H9 (cell line): ENCODE data around the gene OR5AC2. TPM values are rescaled to one million over a fixed set of nuclear protein-coding genes. Genes with fewer than 3 reads are reported as not detected.

Experiments
- DNase-seq: peaks from one replicate; pipeline ENCODE4 v3.0.0-alpha.2; 2017
- H2AFZ ChIP-seq: one replicate; pipeline ENCODE4 v1.6.1; 2013; ENCODE audit warnings: mild to moderate bottlenecking, low read length, control low read depth, moderate library complexity
- H2AK5ac ChIP-seq: 2 replicates; pipeline ENCODE4 v1.6.1; 2013; ENCODE audit warnings: low read length, control low read depth, mixed read lengths; ENCODE audit not compliant: insufficient read length
- H2BK120ac ChIP-seq: one replicate; pipeline ENCODE4 v1.6.1; 2013; ENCODE audit warnings: low read depth, mild to moderate bottlenecking, low read length, control low read depth, inconsistent platforms; ENCODE audit not compliant: poor library complexity, severe bottlenecking
- H2BK12ac ChIP-seq: 2 replicates; pipeline ENCODE4 v1.6.1; 2013; ENCODE audit warnings: low read length, control low read depth, mixed read lengths, low read depth; ENCODE audit not compliant: insufficient read length
- H2BK15ac ChIP-seq: 2 replicates; pipeline ENCODE4 v1.6.1; 2013; ENCODE audit warnings: low read depth, low read length, control low read depth
- H2BK20ac ChIP-seq: one replicate; pipeline ENCODE4 v1.6.1; 2013; ENCODE audit warnings: low read depth, mild to moderate bottlenecking, low read length, control low read depth, inconsistent platforms; ENCODE audit not compliant: poor library complexity, severe bottlenecking
- H2BK5ac ChIP-seq: 2 replicates; pipeline ENCODE4 v1.6.1; 2013; ENCODE audit warnings: low read length, control low read depth, mixed read lengths; ENCODE audit not compliant: insufficient read length
- H3K14ac ChIP-seq: 2 replicates; pipeline ENCODE4 v1.6.1; 2013; ENCODE audit warnings: low read length, control low read depth; ENCODE audit not compliant: insufficient read depth
- H3K18ac ChIP-seq: 2 replicates; pipeline ENCODE4 v1.6.1; 2013; ENCODE audit warnings: low read depth, mild to moderate bottlenecking, mixed read lengths, low read length, control low read depth; ENCODE audit not compliant: insufficient read length
- H3K23ac ChIP-seq: 2 replicates; pipeline ENCODE4 v1.6.1; 2013; ENCODE audit warnings: low read length, control low read depth, mixed read lengths, low read depth; ENCODE audit not compliant: insufficient read length
- H3K23me2 ChIP-seq: 2 replicates; pipeline ENCODE4 v1.6.1; 2013; ENCODE audit warnings: low read depth, mild to moderate bottlenecking, mixed read lengths, low read length, control low read depth; ENCODE audit not compliant: insufficient read length, poor library complexity, severe bottlenecking
- H3K27ac ChIP-seq: 2 replicates; pipeline ENCODE4 v1.5.1; 2013; ENCODE audit warnings: low read length, control low read depth, mixed read lengths, low read depth; ENCODE audit not compliant: insufficient read length
- H3K27me3 ChIP-seq: 2 replicates; pipeline ENCODE4 v1.6.1; 2013; ENCODE audit warnings: low read length, control low read depth, inconsistent platforms; ENCODE audit not compliant: insufficient read depth
- H3K4ac ChIP-seq: 2 replicates; pipeline ENCODE4 v1.6.1; 2013; ENCODE audit warnings: low read depth, mild to moderate bottlenecking, control low read depth, inconsistent platforms, low read length, moderate library complexity
- H3K4me1 ChIP-seq: 2 replicates; pipeline ENCODE4 v1.6.1; 2013; ENCODE audit warnings: low read length, control low read depth, inconsistent platforms; ENCODE audit not compliant: insufficient read depth
- H3K4me2 ChIP-seq: 2 replicates; pipeline ENCODE4 v1.6.1; 2013; ENCODE audit warnings: low read length, control low read depth, mixed read lengths; ENCODE audit not compliant: insufficient read length, insufficient read depth
- H3K56ac ChIP-seq: 2 replicates; pipeline ENCODE4 v1.6.1; 2013; ENCODE audit warnings: low read depth, mild to moderate bottlenecking, mixed read lengths, low read length, control low read depth; ENCODE audit not compliant: insufficient read length
- H3K79me1 ChIP-seq: 2 replicates; pipeline ENCODE4 v1.6.1; 2013; ENCODE audit warnings: low read depth, mild to moderate bottlenecking, moderate library complexity, low read length, control low read depth, inconsistent platforms; ENCODE audit not compliant: insufficient read depth, poor library complexity, severe bottlenecking
- H3K79me2 ChIP-seq: 2 replicates; pipeline ENCODE4 v1.6.1; 2013; ENCODE audit warnings: low read length, control low read depth, inconsistent platforms; ENCODE audit not compliant: insufficient read depth
- H3K9ac ChIP-seq: 2 replicates; pipeline ENCODE4 v1.6.1; 2013; ENCODE audit warnings: low read length, control low read depth, mixed read lengths; ENCODE audit not compliant: insufficient read length; ENCODE audit errors: extremely low read depth
- H3K9me3 ChIP-seq: one replicate; pipeline ENCODE4 v1.6.1; 2013; ENCODE audit warnings: low read depth, low read length, inconsistent platforms; ENCODE audit not compliant: control insufficient read depth
- H3T11ph ChIP-seq: one replicate; pipeline ENCODE4 v1.6.1; 2013; ENCODE audit warnings: mild to moderate bottlenecking, low read length, control low read depth, inconsistent platforms
- H4K20me1 ChIP-seq: one replicate; pipeline ENCODE4 v1.6.1; 2013; ENCODE audit not compliant: control insufficient read depth, insufficient read length, insufficient read depth
- H4K5ac ChIP-seq: 2 replicates; pipeline ENCODE4 v1.6.1; 2013; ENCODE audit warnings: low read depth, mild to moderate bottlenecking, mixed read lengths, low read length, control low read depth; ENCODE audit not compliant: insufficient read length
- H4K8ac ChIP-seq: replicated peaks from 2 replicates; pipeline ENCODE4 v1.6.1; 2013; ENCODE audit warnings: low read length, control low read depth, mixed read lengths, low read depth; ENCODE audit not compliant: insufficient read length
- H4K91ac ChIP-seq: 2 replicates; pipeline ENCODE4 v1.6.1; 2013; ENCODE audit warnings: low read depth, mild to moderate bottlenecking, moderate library complexity, mixed read lengths, low read length, control low read depth; ENCODE audit not compliant: insufficient read length
- H3K27ac Mint-ChIP-seq, 3 experiments: 2 replicates in 2 of 3; 3 replicates in 1 of 3; pipeline ENCODE4 v1.8.0; 2020 to 2021; ENCODE audit warnings: mixed read lengths in 3 of 3, mild to moderate bottlenecking in 1 of 3, moderate library complexity in 1 of 3
- H3K27me3 Mint-ChIP-seq: 2 replicates; pipeline ENCODE4 v1.8.0; 2021; ENCODE audit warnings: low read depth, mild to moderate bottlenecking, moderate library complexity, mixed read lengths
- H3K36me3 Mint-ChIP-seq, 3 experiments: 2 replicates in 2 of 3; 3 replicates in 1 of 3; pipeline ENCODE4 v1.8.0; 2020 to 2021; ENCODE audit warnings: low read depth in 3 of 3, mixed read lengths in 3 of 3; ENCODE audit not compliant: insufficient read depth in 1 of 3
- H3K4me1 Mint-ChIP-seq, 2 experiments: 2 replicates each; pipeline ENCODE4 v1.8.0; 2020; ENCODE audit warnings: mixed read lengths in 2 of 2
- H3K4me3 Mint-ChIP-seq, 2 experiments: 2 replicates in 1 of 2; 3 replicates in 1 of 2; pipeline ENCODE4 v1.8.0; 2020 to 2021; ENCODE audit warnings: mild to moderate bottlenecking in 2 of 2, mixed read lengths in 2 of 2, moderate library complexity in 1 of 2
- H3K9me3 Mint-ChIP-seq, 2 experiments: 2 replicates in 1 of 2; 3 replicates in 1 of 2; pipeline ENCODE4 v1.8.0; 2020; ENCODE audit warnings: mild to moderate bottlenecking in 2 of 2, mixed read lengths in 2 of 2, moderate library complexity in 1 of 2
- CTCF ChIP-seq: fragments of 200-600 bp; sonication (generic); conservative IDR thresholded peaks from 3 replicates; pipeline ENCODE4 v1.8.0; 2021; ENCODE audit warnings: antibody characterized with exemption, mild to moderate bottlenecking
- WGBS: extraction: QIAGEN DNeasy Blood & Tissue Kit; methylation state at CpG from one replicate; pipeline ENCODE4 v1.1.7; 2013; ENCODE audit warnings: missing lambda C conversion rate, low lambda C conversion rate, mixed read lengths; ENCODE audit not compliant: insufficient read length; ENCODE audit errors: extremely low coverage; 5-methylcytosine and 5-hydroxymethylcytosine counted together
- total RNA-seq: library from RNA; stranded (reverse); gene quantifications from 2 replicates; pipeline ENCODE4 v1.2.1, GENCODE V29; 2021

OR5AC2 gene
- total RNA-seq, 1 experiment from 2014 or later = not detected

GRCh38 chr3:98049271-98049670, 37.7 kb upstream of the OR5AC2 start:
- Mint-ChIP-seq H3K27me3 (no peaks in the 10 kb centered on the region), H3K27ac (no peak overlapping the region), H3K9me3 (no peaks in the 10 kb centered on the region), H3K4me3 (no peak overlapping the region), H3K36me3 (no peaks in the 10 kb centered on the region), H3K4me1 (no peaks in the 10 kb centered on the region)
- Histone ChIP-seq H3K9ac (no peak overlapping the region), H3K18ac (no peak overlapping the region), H4K8ac (no peak overlapping the region), H3K56ac (no peak overlapping the region), H4K91ac (no peak overlapping the region), H3K4me2 (no peak overlapping the region), H3K23ac (no peak overlapping the region), H2BK5ac (no peak overlapping the region), H2BK12ac (no peak overlapping the region), H3K27me3 (no peaks in the 10 kb centered on the region), H2AK5ac (no peak overlapping the region), H3T11ph (no peak overlapping the region), H3K27ac (no peak overlapping the region), H3K9me3 (no peaks in the 10 kb centered on the region), H2BK15ac (no peak overlapping the region), H2AFZ (no peak overlapping the region), H3K4me1 (no peaks in the 10 kb centered on the region), H2BK120ac (no peak overlapping the region), H3K23me2 (no peaks in the 10 kb centered on the region), H3K79me2 (no peaks in the 10 kb centered on the region), H4K20me1 (no peaks in the 10 kb centered on the region), H3K79me1 (no peaks in the 10 kb centered on the region), H2BK20ac (no peak overlapping the region), H4K5ac (no peak overlapping the region), H3K14ac (no peak overlapping the region), H3K4ac (no peak overlapping the region)
- no CpG with 5 or more reads among the region's 1 CpG for WGBS
- no peak for DNase-seq
- TF ChIP-seq CTCF = no peak
